Kidney (tissue), 14 donors: ENCODE measurements around the gene EPHA2. TPM values are rescaled to one million over a fixed set of nuclear protein-coding genes. Genes with fewer than 3 reads are reported as not detected.

ENCODE experiments used
- DNase-seq, 5 donors: peaks; one replicate each; pipeline ENCODE4 v3.0.0-alpha.2; 2013 to 2020
- FAIRE-seq: peaks from 2 replicates; lab custom pipeline; 2012; peaks lifted over from hg19 to GRCh38; lab: Jason Lieb, UNC
- H3K27ac ChIP-seq, 2 donors: one replicate each; pipeline ENCODE4 v1.7.0; 2013; ENCODE audit warnings: low read depth in 2 of 2, low read length in 2 of 2, inconsistent platforms in 1 of 2
- H3K27me3 ChIP-seq: one replicate; pipeline ENCODE4 v1.7.1; 2013; ENCODE audit warnings: low read length, inconsistent platforms; ENCODE audit not compliant: control insufficient read depth, insufficient read depth
- H3K36me3 ChIP-seq, 3 donors: one replicate each; pipeline versions ENCODE4 v1.7.0 to v1.7.1; 2013; ENCODE audit warnings: low read length in 3 of 3, control low read depth in 1 of 3, inconsistent platforms in 1 of 3; ENCODE audit not compliant: insufficient read depth in 3 of 3, control insufficient read depth in 2 of 3
- H3K4me1 ChIP-seq, 3 donors: one replicate each; pipeline versions ENCODE4 v1.7.0 to v1.7.1; 2013; ENCODE audit warnings: low read length in 3 of 3, inconsistent platforms in 1 of 3, low read depth in 1 of 3; ENCODE audit not compliant: control insufficient read depth in 2 of 3, insufficient read depth in 2 of 3
- H3K4me3 ChIP-seq, 3 donors: one replicate each; pipeline versions ENCODE4 v1.7.0 to v1.8.1; 2013; ENCODE audit warnings: low read length in 3 of 3, control low read depth in 1 of 3, inconsistent platforms in 1 of 3
- H3K9ac ChIP-seq, 3 donors: one replicate each; pipeline versions ENCODE4 v1.7.0 to v1.7.1; 2013; ENCODE audit warnings: low read length in 3 of 3, control low read depth in 1 of 3, inconsistent platforms in 1 of 3
- H3K9me3 ChIP-seq, 3 donors: one replicate each; pipeline versions ENCODE4 v1.7.0 to v1.7.1; 2013; ENCODE audit warnings: low read length in 3 of 3, control low read depth in 1 of 3, inconsistent platforms in 1 of 3; ENCODE audit not compliant: control insufficient read depth in 2 of 3, insufficient read depth in 1 of 3
- CTCF ChIP-seq: IDR thresholded peaks from 3 replicates; pipeline ENCODE4 v1.5.1; 2012; ENCODE audit warnings: mild to moderate bottlenecking, moderate library complexity, borderline replicate concordance; ENCODE audit not compliant: insufficient read depth; ENCODE audit errors: extremely low read depth
- intact Hi-C: fragments of 100-400 bp; cut with DNase I; formaldehyde crosslinking; loops from one replicate; pipeline ENCODE4 v1.11.1; 2022
- polyA plus RNA-seq: library from polyadenylated mRNA; stranded (reverse); fragments of 350-450 nt; fragmentation: Illumina TruSeq; extraction: RNeasy Lipid Tissue Mini Kit (QIAGEN cat#74804); gene quantifications from one replicate; pipeline ENCODE4 v1.2.3, GENCODE V29; 2014; ENCODE audit warnings: low read depth, low replicate concordance; ENCODE audit not compliant: insufficient read depth
- total RNA-seq: library from RNA; stranded (reverse); fragmentation: NEBNext Ultra II Directional; extraction: Animal tissue kit (Norgen Biotek cat#: 25700); gene quantifications from one replicate; pipeline ENCODE4 v1.2.1, GENCODE V29; 2021
- donor health status: control.
- donor health status: control.
- donor health status: control.
- donor health status: control.
- donor health status: control.
- donor health status: DM: yes; HTN: yes; CAD: no.
- donor health status: Normal renal cell carcinoma (clear cell type).

The EPHA2 gene
- total and polyA plus RNA-seq, 2 donors from 2014 or later = 5.5 to 34.2 TPM

GRCh38 chr1:16152481-16153087, 3.3 kb downstream of the EPHA2 start:
- Histone ChIP-seq H3K27ac (peak overlapping the region; percentile 84 to 90), H3K9me3 (no peaks in the 10 kb centered on the region), H3K4me3 (peak overlapping the region in 2 of 3 donors; percentile 40 to 76), H3K27me3 (no peaks in the 10 kb centered on the region), H3K36me3 (peaks cover 0 to 23% (median 10%) of the 10 kb centered on the region in 3 donors), H3K4me1 (peaks cover 0 to 37% (median 25%) of the 10 kb centered on the region in 3 donors), H3K9ac (peak overlapping the region in 2 of 3 donors; percentile 67 to 92)
- intact Hi-C loops = no loop called here
- peak; percentile 87 to 94 (median 90) for DNase-seq
- TF ChIP-seq CTCF = no peak
- no peak for FAIRE-seq

GRCh38 chr1:16151995-16152384, 3.9 kb downstream of the EPHA2 start:
- TF ChIP-seq CTCF = no peak
- Histone ChIP-seq H3K4me1 (peaks cover 0 to 42% (median 30%) of the 10 kb centered on the region in 3 donors), H3K27ac (peak overlapping the region; percentile 23 to 79), H3K4me3 (no peak overlapping the region), H3K27me3 (no peaks in the 10 kb centered on the region), H3K36me3 (peaks cover 0 to 29% (median 12%) of the 10 kb centered on the region in 3 donors), H3K9ac (peak overlapping the region in 2 of 3 donors; percentile 8 to 60), H3K9me3 (no peaks in the 10 kb centered on the region)
- FAIRE-seq = no peak
- no peak for DNase-seq
- intact Hi-C loops = no loop called here

GRCh38 chr1:16151196-16151994, 4.5 kb downstream of the EPHA2 start:
- Histone ChIP-seq H3K9ac (peak overlapping the region in 1 of 3 donors; percentile 60), H3K27ac (peak overlapping the region; percentile 44 to 79), H3K9me3 (no peaks in the 10 kb centered on the region), H3K27me3 (no peaks in the 10 kb centered on the region), H3K4me1 (peaks cover 4 to 45% (median 36%) of the 10 kb centered on the region in 3 donors), H3K4me3 (peak overlapping the region in 1 of 3 donors; percentile 19), H3K36me3 (peaks cover 0 to 30% (median 12%) of the 10 kb centered on the region in 3 donors)
- no peak for TF ChIP-seq CTCF
- intact Hi-C loops = no loop called here
- DNase-seq (peak; percentile 67 to 80 (median 79)), FAIRE-seq (no peak)
